A549 (cell line): ENCODE results near the gene FLYWCH1. TPM values are rescaled to one million over a fixed set of nuclear protein-coding genes. Genes with fewer than 3 reads are reported as not detected.

Experiments
- ATAC-seq, 2 experiments: fragments of 200-7000 bp in 1 of 2; fragments of >200 bp in 1 of 2; cut with Nextera tagmentation in 1 of 2; cut with Tn5 transposase in 1 of 2; 3 replicates each; pipeline versions ENCODE4 v1.8.0 to v1.9.1; 2018 to 2020; ENCODE audit warnings: mild to moderate bottlenecking in 1 of 2, moderate library complexity in 1 of 2
- CTCF ChIA-PET: fragments of 300-600 bp; sonication (Branson Sonifier 250); formaldehyde crosslinking; extraction: SDS; loops from one replicate; lab custom pipeline; 2021; ENCODE audit warnings: antibody characterized with exemption, inconsistent platforms; lab: Yijun Ruan, JAX
- POLR2A ChIA-PET: fragments of 350-600 bp; formaldehyde crosslinking; extraction: SDS; loops from one replicate; lab custom pipeline; 2021; ENCODE audit warnings: antibody characterized with exemption, inconsistent platforms; lab: Yijun Ruan, JAX
- DNase-seq, 2 experiments: peaks; one replicate each; pipeline versions ENCODE4 v3.0.0 to v3.0.0-alpha.2; 2011 to 2016; ENCODE audit warnings: low read depth in 1 of 2, low spot score in 1 of 2
- FAIRE-seq: peaks from 2 replicates; lab custom pipeline; 2011; peaks lifted over from hg19 to GRCh38; lab: Jason Lieb, UNC
- H3K27ac ChIP-seq, 2 experiments: fragments of >200 bp; sonication (Bioruptor Twin); formaldehyde crosslinking; 3 replicates each; pipeline ENCODE4 v1.5.1; 2016 to 2017
- H3K4me1 ChIP-seq: fragments of >200 bp; sonication (Bioruptor Twin); formaldehyde crosslinking; 3 replicates; pipeline ENCODE4 v1.6.1; 2016
- H3K4me2 ChIP-seq: fragments of >200 bp; sonication (Bioruptor Twin); formaldehyde crosslinking; 3 replicates; pipeline ENCODE4 v1.6.1; 2016
- H3K4me3 ChIP-seq: fragments of >200 bp; sonication (Bioruptor Twin); formaldehyde crosslinking; 3 replicates; pipeline ENCODE4 v1.5.1; 2016
- H3K9me3 ChIP-seq: fragments of >200 bp; sonication (Bioruptor Twin); formaldehyde crosslinking; 3 replicates; pipeline ENCODE4 v1.6.1; 2016
- ATOH8 ChIP-seq: fragments of 250-450 bp; sonication (Bioruptor Pico); IDR thresholded peaks from 2 replicates; pipeline ENCODE4 v1.5.0; 2020; ENCODE audit warnings: low read depth, mild to moderate bottlenecking, moderate library complexity
- BHLHE40 ChIP-seq: IDR thresholded peaks from 2 replicates; pipeline ENCODE4 v1.6.1; 2012; ENCODE audit warnings: low read depth, low read length, inconsistent platforms
- CBX8 ChIP-seq: fragments of 200-600 bp; sonication (generic); IDR thresholded peaks from 2 replicates; pipeline ENCODE4 v1.6.1; 2016
- CHD2 ChIP-seq: fragments of 150-350 bp; IDR thresholded peaks from 2 replicates; pipeline ENCODE4 v1.6.1; 2014; ENCODE audit warnings: low read length; ENCODE audit not compliant: partially characterized antibody
- CTCF ChIP-seq: fragments of >200 bp; sonication (Bioruptor Twin); formaldehyde crosslinking; IDR thresholded peaks from 3 replicates; pipeline ENCODE4 v1.5.1; 2016
- EHF ChIP-seq: fragments of 250-450 bp; sonication (Bioruptor Pico); IDR thresholded peaks from 2 replicates; pipeline ENCODE4 v1.5.0; 2020; ENCODE audit warnings: mild to moderate bottlenecking
- EHMT2 ChIP-seq: fragments of 200-600 bp; sonication (generic); IDR thresholded peaks from 2 replicates; pipeline ENCODE4 v1.6.1; 2016; ENCODE audit warnings: antibody characterized with exemption, low read depth, mild to moderate bottlenecking, moderate library complexity
- ESRRA ChIP-seq: fragments of 150-350 bp; IDR thresholded peaks from 2 replicates; pipeline ENCODE4 v1.6.1; 2014; ENCODE audit warnings: mild to moderate bottlenecking, low read length, borderline replicate concordance
- HDAC2 ChIP-seq: fragments of 200-600 bp; sonication (generic); IDR thresholded peaks from 2 replicates; pipeline ENCODE4 v1.6.1; 2016
- HES2 ChIP-seq: fragments of >200 bp; sonication (Bioruptor Twin); formaldehyde crosslinking; IDR thresholded peaks from 2 replicates; pipeline ENCODE4 v1.6.1; 2016
- HOXB13 ChIP-seq: fragments of 250-450 bp; sonication (Bioruptor Pico); IDR thresholded peaks from 2 replicates; pipeline ENCODE4 v1.5.0; 2020; ENCODE audit warnings: low read depth, mild to moderate bottlenecking, moderate library complexity
- JUN ChIP-seq, 2 experiments: fragments of >200 bp; sonication (Bioruptor Twin); formaldehyde crosslinking; IDR thresholded peaks; 2 replicates in 1 of 2; 3 replicates in 1 of 2; pipeline ENCODE4 v1.6.1; 2016 to 2017
- KDM1A ChIP-seq: fragments of 200-600 bp; sonication (generic); IDR thresholded peaks from 2 replicates; pipeline ENCODE4 v1.6.1; 2016; ENCODE audit warnings: low read depth, mild to moderate bottlenecking
- MAZ ChIP-seq: fragments of 150-350 bp; IDR thresholded peaks from 2 replicates; pipeline ENCODE4 v1.6.1; 2014; ENCODE audit warnings: antibody characterized with exemption, low read depth, low read length, borderline replicate concordance
- NFE2L2 ChIP-seq: fragments of 150-350 bp; conservative IDR thresholded peaks from 2 replicates; pipeline ENCODE4 v1.6.1; 2014; ENCODE audit warnings: low read length
- NPAS2 ChIP-seq: fragments of 250-450 bp; sonication (Bioruptor Pico); IDR thresholded peaks from 2 replicates; pipeline ENCODE4 v1.8.0; 2022; ENCODE audit warnings: mild to moderate bottlenecking, moderate library complexity, borderline replicate concordance
- RAD21 ChIP-seq, 2 experiments: fragments of >200 bp in 1 of 2; sonication (Bioruptor Twin) in 1 of 2; formaldehyde crosslinking in 1 of 2; IDR thresholded peaks in 1 of 2; conservative IDR thresholded peaks in 1 of 2; 2 replicates in 1 of 2; 3 replicates in 1 of 2; pipeline ENCODE4 v1.6.1; 2012 to 2018; ENCODE audit warnings: inconsistent platforms in 1 of 2
- RARB ChIP-seq: fragments of 250-450 bp; sonication (Bioruptor Pico); IDR thresholded peaks from 2 replicates; pipeline ENCODE4 v1.8.0; 2021; ENCODE audit warnings: mild to moderate bottlenecking, moderate library complexity
- RCOR1 ChIP-seq: fragments of 150-350 bp; IDR thresholded peaks from 2 replicates; pipeline ENCODE4 v1.6.1; 2014; ENCODE audit warnings: antibody characterized with exemption, low read length, low read depth
- REST ChIP-seq: fragments of 200-600 bp; sonication (generic); IDR thresholded peaks from 2 replicates; pipeline ENCODE4 v1.6.1; 2016; ENCODE audit warnings: antibody characterized with exemption, mild to moderate bottlenecking, moderate library complexity
- RFX5 ChIP-seq: fragments of 450-650 bp; IDR thresholded peaks from 2 replicates; pipeline ENCODE4 v1.7.1; 2014; ENCODE audit warnings: antibody characterized with exemption, mild to moderate bottlenecking, moderate library complexity
- SMC3 ChIP-seq: fragments of >200 bp; sonication (Bioruptor Twin); formaldehyde crosslinking; IDR thresholded peaks from 3 replicates; pipeline ENCODE4 v1.6.1; 2018; ENCODE audit warnings: inconsistent platforms
- TP53 ChIP-seq: fragments of 250-450 bp; sonication (Bioruptor Pico); IDR thresholded peaks from 2 replicates; pipeline ENCODE4 v1.5.0; 2021; ENCODE audit warnings: mild to moderate bottlenecking, moderate library complexity
- ZSCAN20 ChIP-seq: fragments of 250-450 bp; sonication (Bioruptor Pico); IDR thresholded peaks from 2 replicates; pipeline ENCODE4 v1.8.0; 2022; ENCODE audit warnings: mild to moderate bottlenecking, moderate library complexity
- WGBS: methylation state at CpG from one replicate; pipeline ENCODE4 v1.1.6; 2017; ENCODE audit errors: missing lambda C conversion rate; 5-methylcytosine and 5-hydroxymethylcytosine counted together
- polyA plus RNA-seq, 4 experiments: library from polyadenylated mRNA; depleted of rRNA in 3 of 4; stranded (reverse); fragments of >200 nt; fragmentation: RNase III in 1 of 4; extraction: RNeasy Plus Mini Kit Qiagen cat#74134 plus additional on column Dnase treatment in 1 of 4; gene quantifications; 2 replicates in 3 of 4; 3 replicates in 1 of 4; pipeline ENCODE4 v1.2.3, GENCODE V29; 2011 to 2017

Gene FLYWCH1
- polyA plus RNA-seq, 2 of the 4 experiments (the other 2 are of a cell fraction) = 9.3 to 22.5 TPM

GRCh38 chr16:2871926-2872325 is 39.8 kb upstream of the FLYWCH1 start:
- no peak for FAIRE-seq
- 77% methylated on average over 6 of the region's 6 CpGs for WGBS
- ChIA-PET POLR2A (interaction anchor here (1.8 to 2.0 kb wide), 2 partner anchors 11 to 34 kb away, joined by 6 to 11 read pairs; partner anchors contain the start of gene FLYWCH2), CTCF (interaction anchor here (1.1 to 13.7 kb wide), 13 partner anchors 9 to 90 kb away, joined by 3 to 295 read pairs (median 5); partner anchors contain the start of gene FLYWCH1)
- TF ChIP-seq ESRRA = no peak
- no peak for TF ChIP-seq HOXB13
- TF ChIP-seq BHLHE40 = no peak
- no peak for TF ChIP-seq JUN (IDR thresholded peaks at IDR 0.05)
- no peak for TF ChIP-seq RCOR1
- no peak for TF ChIP-seq TP53 (CRISPR knock-in tag)
- no peak for TF ChIP-seq CHD2
- no peak for TF ChIP-seq NFE2L2
- no peak for TF ChIP-seq MAZ
- TF ChIP-seq RARB (CRISPR knock-in tag) = no peak
- Histone ChIP-seq H3K4me2 (no peak overlapping the region), H3K4me1 (peaks cover 8% of the 10 kb centered on the region; the same call in 1 of the 3 replicates), H3K4me3 (no peak overlapping the region), H3K27ac (no peak overlapping the region), H3K9me3 (no peaks in the 10 kb centered on the region)
- no peak for DNase-seq
- ATAC-seq = no peak

- no peak overlapping the region for H3K4me3 ChIP-seq
- DNase-seq = no peak
- 50% methylated on average over 21 of the region's 21 CpGs for WGBS
- TF ChIP-seq RFX5 = no peak
- no peak for TF ChIP-seq RARB (CRISPR knock-in tag)
- no peak for TF ChIP-seq ATOH8
- TF ChIP-seq, all 56 proteins: peak for 0
- FAIRE-seq (no peak), ATAC-seq (peak in 1 of 2 experiments; percentile 48; a peak in 3 of 6 replicates)
- ChIA-PET POLR2A (no interaction called here), CTCF (interaction anchor here (0.6 to 13.7 kb wide), 18 partner anchors 9 to 141 kb away, joined by 3 to 295 read pairs (median 4); partner anchors contain the start of gene FLYWCH2)
- Histone ChIP-seq H3K9me3 (no peaks in the 10 kb centered on the region), H3K4me2 (peak overlapping the region; percentile 61), H3K27ac (peak overlapping the region; percentile 51 to 77; a peak in 5 of 6 replicates), H3K4me1 (peaks cover 5% of the 10 kb centered on the region; the same call in 1 of the 3 replicates)
Observed at GRCh38 chr16:2874032-2874911, 37.5 kb upstream of the FLYWCH1 start.

- DNase-seq (peak; percentile 59 to 87), ATAC-seq (peak; percentile 99 to 100), FAIRE-seq (no peak)
- WGBS = 9% methylated on average over 25 of the region's 25 CpGs
- Histone ChIP-seq H3K4me3 (no peak overlapping the region), H3K9me3 (no peaks in the 10 kb centered on the region), H3K27ac (peak overlapping the region; percentile 51 to 77; a peak in 5 of 6 replicates), H3K4me1 (peaks cover 5% of the 10 kb centered on the region; the same call in 1 of the 3 replicates), H3K4me2 (peak overlapping the region; percentile 61)
- POLR2A ChIA-PET = no interaction called here
- CTCF ChIA-PET = interaction anchor here (0.6 to 13.7 kb wide), 19 partner anchors 8 to 142 kb away, joined by 3 to 295 read pairs (median 4); partner anchors contain the start of gene FLYWCH2
- TF ChIP-seq SMC3 = peak; percentile 88
- TF ChIP-seq EHF (CRISPR knock-in tag) = no peak
- TF ChIP-seq CTCF = peak; percentile 91
- TF ChIP-seq KDM1A = no peak
- TF ChIP-seq ZSCAN20 = no peak
- no peak for TF ChIP-seq HES2
- TF ChIP-seq RAD21 (conservative IDR thresholded peaks at IDR 0.05 in 1 of 2, IDR thresholded peaks at IDR 0.05 in 1 of 2) = peak; percentile 68 to 71
- TF ChIP-seq ATOH8 = no peak
- no peak for TF ChIP-seq EHMT2
- no peak for TF ChIP-seq NPAS2 (CRISPR knock-in tag)
- no peak for TF ChIP-seq CBX8
- TF ChIP-seq HDAC2 = no peak
- no peak for TF ChIP-seq REST
- TF ChIP-seq RFX5 = 0 out of 2 replicates have a peak, but pooled peaks have one; percentile 29
Observed at GRCh38 chr16:2874912-2875362, 36.8 kb upstream of the FLYWCH1 start.
